Transverse colon (tissue), 4 donors: ENCODE measurements around the gene CTCF.

Source experiments
- CTCF ChIP-seq, 5 experiments: fragments of 200-600 bp in 3 of 5; fragments of 450-650 bp in 2 of 5; sonication (generic) in 3 of 5; IDR thresholded peaks; 1 replicate in 2 of 5; 2 replicates in 3 of 5; pipeline ENCODE4 v1.5.1; 2016 to 2017; ENCODE audit warnings: antibody characterized with exemption in 5 of 5, inconsistent platforms in 3 of 5, mild to moderate bottlenecking in 2 of 5, moderate library complexity in 1 of 5
- POLR2A ChIP-seq: fragments of 450-650 bp; IDR thresholded peaks from one replicate; pipeline ENCODE4 v1.6.1; 2016; ENCODE audit warnings: antibody characterized with exemption, mild to moderate bottlenecking, moderate library complexity
- POLR2AphosphoS5 ChIP-seq, 3 donors: sonication (generic); formaldehyde crosslinking; IDR thresholded peaks; one replicate each; pipeline ENCODE4 v1.6.1; 2016; ENCODE audit warnings: antibody characterized with exemption in 3 of 3

- TF ChIP-seq CTCF (IDR thresholded peaks at IDR 0.05) (no peak), POLR2AphosphoS5 (IDR thresholded peaks at IDR 0.05) (no peak), POLR2A (no peak)
Measured at GRCh38 chr16:67613808-67614207, 51.5 kb downstream of the CTCF start.
